ENCODE data around the gene VAV1. TPM values are rescaled to one million over a fixed set of nuclear protein-coding genes. Genes with fewer than 3 reads are reported as not detected.

VAV1 gene
- polyA plus RNA-seq, 1 donor from 2014 or later: not detected

GRCh38 chr19:6825076-6825774 lies 52.7 kb downstream of the VAV1 start:
- Histone ChIP-seq H4K20me1 (ENCODE audit: insufficient read depth) (no peaks in the 10 kb centered on the region), H3K9me2 (ENCODE audit: insufficient read depth, low read length) (no peaks in the 10 kb centered on the region), H3K36me3 (ENCODE audit: insufficient read depth, low read length) (no peaks in the 10 kb centered on the region), H3K9ac (ENCODE audit: low read length) (no peak overlapping the region), H3K4me2 (ENCODE audit: low read length) (no peak overlapping the region), H2AFZ (ENCODE audit: low read depth, low read length) (no peak overlapping the region), H3K9me3 (ENCODE audit: low read length) (peaks cover 4% of the 10 kb centered on the region), H3F3A (ENCODE audit: insufficient read depth, low read length, poor library complexity, severe bottlenecking) (no peaks in the 10 kb centered on the region), H3K79me2 (replicated peaks; ENCODE audit: insufficient read depth, low read length) (no peaks in the 10 kb centered on the region), H3K27ac (ENCODE audit: low read length) (no peak overlapping the region), H3K4me3 (ENCODE audit: low read length) (no peak overlapping the region), H3K27me3 (ENCODE audit: insufficient read depth, low read depth, low read length) (no peaks in the 10 kb centered on the region)
- TF ChIP-seq EP300 (conservative IDR thresholded peaks at IDR 0.05; ENCODE audit: poor library complexity, severe bottlenecking) (no peak), CTCF (IDR thresholded peaks at IDR 0.05; ENCODE audit: poor library complexity, severe bottlenecking) (no peak), TAF1 (IDR thresholded peaks at IDR 0.05; ENCODE audit: low read depth) (no peak), MXI1 (conservative IDR thresholded peaks at IDR 0.05; ENCODE audit: poor library complexity, severe bottlenecking) (no peak), EZH2 (IDR thresholded peaks at IDR 0.05; ENCODE audit: borderline replicate concordance, insufficient read depth, low read length, poor library complexity, severe bottlenecking) (no peak), POLR2AphosphoS5 (IDR thresholded peaks at IDR 0.05) (no peak), SMC3 (conservative IDR thresholded peaks at IDR 0.05; ENCODE audit: poor library complexity) (no peak)
- TF ChIP-seq, protein P1, sequence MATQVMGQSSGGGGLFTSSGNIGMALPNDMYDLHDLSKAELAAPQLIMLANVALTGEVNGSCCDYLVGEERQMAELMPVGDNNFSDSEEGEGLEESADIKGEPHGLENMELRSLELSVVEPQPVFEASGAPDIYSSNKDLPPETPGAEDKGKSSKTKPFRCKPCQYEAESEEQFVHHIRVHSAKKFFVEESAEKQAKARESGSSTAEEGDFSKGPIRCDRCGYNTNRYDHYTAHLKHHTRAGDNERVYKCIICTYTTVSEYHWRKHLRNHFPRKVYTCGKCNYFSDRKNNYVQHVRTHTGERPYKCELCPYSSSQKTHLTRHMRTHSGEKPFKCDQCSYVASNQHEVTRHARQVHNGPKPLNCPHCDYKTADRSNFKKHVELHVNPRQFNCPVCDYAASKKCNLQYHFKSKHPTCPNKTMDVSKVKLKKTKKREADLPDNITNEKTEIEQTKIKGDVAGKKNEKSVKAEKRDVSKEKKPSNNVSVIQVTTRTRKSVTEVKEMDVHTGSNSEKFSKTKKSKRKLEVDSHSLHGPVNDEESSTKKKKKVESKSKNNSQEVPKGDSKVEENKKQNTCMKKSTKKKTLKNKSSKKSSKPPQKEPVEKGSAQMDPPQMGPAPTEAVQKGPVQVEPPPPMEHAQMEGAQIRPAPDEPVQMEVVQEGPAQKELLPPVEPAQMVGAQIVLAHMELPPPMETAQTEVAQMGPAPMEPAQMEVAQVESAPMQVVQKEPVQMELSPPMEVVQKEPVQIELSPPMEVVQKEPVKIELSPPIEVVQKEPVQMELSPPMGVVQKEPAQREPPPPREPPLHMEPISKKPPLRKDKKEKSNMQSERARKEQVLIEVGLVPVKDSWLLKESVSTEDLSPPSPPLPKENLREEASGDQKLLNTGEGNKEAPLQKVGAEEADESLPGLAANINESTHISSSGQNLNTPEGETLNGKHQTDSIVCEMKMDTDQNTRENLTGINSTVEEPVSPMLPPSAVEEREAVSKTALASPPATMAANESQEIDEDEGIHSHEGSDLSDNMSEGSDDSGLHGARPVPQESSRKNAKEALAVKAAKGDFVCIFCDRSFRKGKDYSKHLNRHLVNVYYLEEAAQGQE (IDR thresholded peaks at IDR 0.05; ENCODE audit: borderline replicate concordance): no peak

DNA sequence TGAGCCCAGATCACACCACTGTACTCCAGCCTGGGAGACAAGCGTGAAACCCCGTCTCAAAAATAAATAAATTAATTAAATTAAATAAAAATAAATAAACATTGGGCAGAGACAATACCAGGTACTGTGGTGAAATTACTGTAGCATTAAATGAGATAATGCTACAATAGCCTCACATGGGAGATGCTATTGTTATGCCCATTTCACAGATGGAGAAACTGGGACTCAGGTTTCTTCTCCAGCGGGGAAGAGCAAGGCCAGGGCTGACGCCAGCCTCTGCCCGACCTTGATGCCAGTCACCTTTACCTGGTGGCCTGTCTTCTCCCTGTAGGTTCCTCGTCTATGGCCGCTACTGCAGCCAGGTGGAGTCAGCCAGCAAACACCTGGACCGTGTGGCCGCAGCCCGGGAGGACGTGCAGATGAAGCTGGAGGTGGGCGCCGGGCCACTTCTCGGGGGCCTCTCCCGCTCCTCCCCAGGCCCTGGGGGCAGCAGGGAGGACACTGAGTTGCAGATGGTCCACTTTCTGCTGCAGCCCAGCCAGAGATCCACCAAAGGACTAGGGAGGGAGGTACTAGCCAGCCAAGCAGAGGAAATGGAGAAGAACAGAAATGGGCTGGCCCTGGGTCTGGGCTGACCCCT lies 53.9 kb downstream of the VAV1 start:
- Histone ChIP-seq H3K4me3 (ENCODE audit: low read length) (no peak overlapping the region), H2AFZ (ENCODE audit: low read depth, low read length) (no peak overlapping the region), H4K20me1 (ENCODE audit: insufficient read depth) (no peaks in the 10 kb centered on the region), H3F3A (ENCODE audit: insufficient read depth, low read length, poor library complexity, severe bottlenecking) (no peaks in the 10 kb centered on the region), H3K4me2 (ENCODE audit: low read length) (no peak overlapping the region), H3K36me3 (ENCODE audit: insufficient read depth, low read length) (no peaks in the 10 kb centered on the region), H3K9me3 (ENCODE audit: low read length) (no peaks in the 10 kb centered on the region), H3K79me2 (replicated peaks; ENCODE audit: insufficient read depth, low read length) (no peaks in the 10 kb centered on the region), H3K27me3 (ENCODE audit: insufficient read depth, low read depth, low read length) (no peaks in the 10 kb centered on the region), H3K9ac (ENCODE audit: low read length) (no peak overlapping the region), H3K27ac (ENCODE audit: low read length) (no peak overlapping the region), H3K9me2 (ENCODE audit: insufficient read depth, low read length) (no peaks in the 10 kb centered on the region)
- TF ChIP-seq RAD21 (conservative IDR thresholded peaks at IDR 0.05) (no peak), SMC3 (conservative IDR thresholded peaks at IDR 0.05; ENCODE audit: poor library complexity) (no peak), EP300 (conservative IDR thresholded peaks at IDR 0.05; ENCODE audit: poor library complexity, severe bottlenecking) (no peak), CTCF (IDR thresholded peaks at IDR 0.05; ENCODE audit: poor library complexity, severe bottlenecking) (no peak), MXI1 (conservative IDR thresholded peaks at IDR 0.05; ENCODE audit: poor library complexity, severe bottlenecking) (no peak), EZH2 (IDR thresholded peaks at IDR 0.05; ENCODE audit: borderline replicate concordance, insufficient read depth, low read length, poor library complexity, severe bottlenecking) (no peak), POLR2AphosphoS5 (IDR thresholded peaks at IDR 0.05) (no peak), TAF1 (IDR thresholded peaks at IDR 0.05; ENCODE audit: low read depth) (no peak)
- TF ChIP-seq, protein P1 (IDR thresholded peaks at IDR 0.05; ENCODE audit: borderline replicate concordance): no peak
